Mucosa of descending colon (tissue), 3 donors: ENCODE data around the gene GRK3. TPM values are rescaled to one million over a fixed set of nuclear protein-coding genes. Genes with fewer than 3 reads are reported as not detected.

Source experiments
- ATAC-seq: fragments of 200-7000 bp; cut with Tn5 transposase; one replicate; pipeline ENCODE4 v1.9.1; 2020; ENCODE audit warnings: mild to moderate bottlenecking, moderate library complexity
- DNase-seq, 3 donors: peaks; one replicate each; pipeline ENCODE4 v3.0.0-alpha.2; 2020
- H3K36me3 ChIP-seq: fragments of 200-600 bp; one replicate; pipeline ENCODE4 v1.8.0; 2021; ENCODE audit warnings: low read depth, mild to moderate bottlenecking
- H3K4me1 ChIP-seq: fragments of 200-600 bp; one replicate; pipeline ENCODE4 v1.8.0; 2021; ENCODE audit warnings: low read depth, mild to moderate bottlenecking
- H3K4me3 ChIP-seq: fragments of 200-600 bp; one replicate; pipeline ENCODE4 v1.8.0; 2021; ENCODE audit warnings: mild to moderate bottlenecking
- H3K9me3 ChIP-seq: fragments of 200-600 bp; one replicate; pipeline ENCODE4 v1.8.0; 2021; ENCODE audit warnings: mild to moderate bottlenecking
- intact Hi-C, 2 donors: fragments of 100-400 bp; cut with DNase I in 1 of 2; cut with micrococcal nuclease in 1 of 2; formaldehyde crosslinking; loops; one replicate each; pipeline versions ENCODE4 v1.11.0 to v1.11.1; 2022; cut with DNase I, micrococcal nuclease
- total RNA-seq, 3 donors: library from RNA; stranded (reverse); fragmentation: NEBNext Ultra II Directional in 2 of 3; extraction: Animal tissue kit (Norgen Biotek cat#: 25700) in 2 of 3; gene quantifications; one replicate each; pipeline versions ENCODE4 v1.2.1 to v1.2.4, GENCODE V29; 2021 to 2023
- TF ChIP-seq, protein P1 (sequence below): fragments of 200-600 bp; IDR thresholded peaks from one replicate; pipeline ENCODE4 v1.8.0; 2022; ENCODE audit warnings: antibody characterized with exemption, mild to moderate bottlenecking
- donor health status: DM: no; HTN: no; CAD: no; lungs with moderate emphysema.
- donor health status: DM: no; HTN: no; CAD: no.
- donor health status: DM: no; HTN: yes; CAD: no.

GRK3 gene
- total RNA-seq, 3 donors from 2014 or later = 2.1 to 16.1 (median 3.2) TPM

GRCh38 chr22:25696763-25697162 lies 132.3 kb downstream of the GRK3 start:
- TF ChIP-seq, protein P1, sequence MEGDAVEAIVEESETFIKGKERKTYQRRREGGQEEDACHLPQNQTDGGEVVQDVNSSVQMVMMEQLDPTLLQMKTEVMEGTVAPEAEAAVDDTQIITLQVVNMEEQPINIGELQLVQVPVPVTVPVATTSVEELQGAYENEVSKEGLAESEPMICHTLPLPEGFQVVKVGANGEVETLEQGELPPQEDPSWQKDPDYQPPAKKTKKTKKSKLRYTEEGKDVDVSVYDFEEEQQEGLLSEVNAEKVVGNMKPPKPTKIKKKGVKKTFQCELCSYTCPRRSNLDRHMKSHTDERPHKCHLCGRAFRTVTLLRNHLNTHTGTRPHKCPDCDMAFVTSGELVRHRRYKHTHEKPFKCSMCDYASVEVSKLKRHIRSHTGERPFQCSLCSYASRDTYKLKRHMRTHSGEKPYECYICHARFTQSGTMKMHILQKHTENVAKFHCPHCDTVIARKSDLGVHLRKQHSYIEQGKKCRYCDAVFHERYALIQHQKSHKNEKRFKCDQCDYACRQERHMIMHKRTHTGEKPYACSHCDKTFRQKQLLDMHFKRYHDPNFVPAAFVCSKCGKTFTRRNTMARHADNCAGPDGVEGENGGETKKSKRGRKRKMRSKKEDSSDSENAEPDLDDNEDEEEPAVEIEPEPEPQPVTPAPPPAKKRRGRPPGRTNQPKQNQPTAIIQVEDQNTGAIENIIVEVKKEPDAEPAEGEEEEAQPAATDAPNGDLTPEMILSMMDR = no peak
- DNase-seq (no peak), ATAC-seq (no peak)
- intact Hi-C loops = no loop called here
- H3K9me3 ChIP-seq = no peaks in the 10 kb centered on the region
- no peaks in the 10 kb centered on the region for H3K36me3 ChIP-seq
- H3K4me1 ChIP-seq = no peaks in the 10 kb centered on the region
- H3K4me3 ChIP-seq = no peak overlapping the region

- ATAC-seq = no peak
- TF ChIP-seq, protein P1 = no peak
- Histone ChIP-seq H3K36me3 (no peaks in the 10 kb centered on the region), H3K9me3 (no peaks in the 10 kb centered on the region), H3K4me1 (no peaks in the 10 kb centered on the region), H3K4me3 (no peak overlapping the region)
- DNase-seq = no peak
- intact Hi-C loops = no loop called here
Observed at GRCh38 chr22:25697181-25697664, 132.7 kb downstream of the GRK3 start.

- Histone ChIP-seq H3K9me3 (no peaks in the 10 kb centered on the region), H3K4me1 (no peaks in the 10 kb centered on the region), H3K4me3 (no peak overlapping the region), H3K36me3 (no peaks in the 10 kb centered on the region)
- intact Hi-C loops = no loop called here
- no peak for DNase-seq
- TF ChIP-seq, protein P1 = no peak
- no peak for ATAC-seq
Observed at GRCh38 chr22:25697978-25698377, 133.5 kb downstream of the GRK3 start.

DNA sequence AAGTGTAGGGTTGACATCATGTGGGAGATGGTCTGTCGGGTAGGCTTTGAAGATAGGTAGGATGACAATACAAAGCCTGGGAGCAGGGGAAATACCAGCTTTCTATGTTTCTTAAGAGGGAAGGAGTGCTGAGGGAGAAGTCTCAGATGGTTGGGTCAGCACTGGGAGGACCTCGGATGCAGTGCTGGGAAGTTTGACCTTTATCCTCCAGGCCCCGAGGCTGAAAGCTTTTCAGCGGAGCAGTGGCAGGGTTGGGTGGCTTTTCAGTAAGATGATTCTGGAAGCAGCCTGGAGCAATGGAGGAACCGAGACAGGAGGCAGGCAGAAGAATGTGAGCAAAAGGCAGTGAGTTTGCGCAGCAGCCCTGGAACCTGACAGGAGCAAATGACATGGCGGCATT lies 134.0 kb downstream of the GRK3 start:
- TF ChIP-seq, protein P1 = no peak
- DNase-seq (no peak), ATAC-seq (no peak)
- Histone ChIP-seq H3K4me1 (no peaks in the 10 kb centered on the region), H3K4me3 (no peak overlapping the region), H3K36me3 (no peaks in the 10 kb centered on the region), H3K9me3 (no peaks in the 10 kb centered on the region)
- intact Hi-C loops = no loop called here

GRCh38 chr22:25698978-25699377 lies 134.5 kb downstream of the GRK3 start:
- intact Hi-C loops = no loop called here
- ATAC-seq (no peak), DNase-seq (no peak)
- H3K36me3 ChIP-seq = no peaks in the 10 kb centered on the region
- H3K9me3 ChIP-seq = no peaks in the 10 kb centered on the region
- TF ChIP-seq, protein P1 = no peak
- no peaks in the 10 kb centered on the region for H3K4me1 ChIP-seq
- no peak overlapping the region for H3K4me3 ChIP-seq
